Breast epithelium (tissue), 4 donors: Measurements from ENCODE around the gene OR7G2. TPM values are rescaled to one million over a fixed set of nuclear protein-coding genes. Genes with fewer than 3 reads are reported as not detected.

ENCODE experiments used
- DNase-seq, 2 donors: peaks; one replicate each; pipeline ENCODE4 v3.0.0-alpha.2; 2019; ENCODE audit warnings: low spot score in 2 of 2
- H3K27ac ChIP-seq, 2 donors: fragments of 200-600 bp; sonication (generic) in 1 of 2; one replicate each; pipeline ENCODE4 v1.5.1; 2016 to 2019; ENCODE audit warnings: mild to moderate bottlenecking in 1 of 2
- H3K27me3 ChIP-seq, 2 donors: fragments of 200-600 bp; sonication (generic) in 1 of 2; one replicate each; pipeline versions ENCODE4 v1.5.1 to v1.6.0; 2017 to 2019; ENCODE audit warnings: control low read depth in 1 of 2, mild to moderate bottlenecking in 1 of 2
- H3K36me3 ChIP-seq: fragments of 200-600 bp; one replicate; pipeline ENCODE4 v1.5.1; 2019
- H3K4me1 ChIP-seq, 2 donors: fragments of 200-600 bp; sonication (generic); one replicate each; pipeline ENCODE4 v1.5.1; 2016 to 2019; ENCODE audit warnings: control low read depth in 1 of 2
- H3K4me3 ChIP-seq, 3 donors: fragments of 200-600 bp; sonication (generic); 1 replicate in 2 of 3; 2 replicates in 1 of 3; pipeline ENCODE4 v1.5.1; 2016 to 2019; ENCODE audit warnings: mild to moderate bottlenecking in 3 of 3, moderate library complexity in 2 of 3
- H3K9me3 ChIP-seq, 2 donors: fragments of 200-600 bp; sonication (generic) in 1 of 2; one replicate each; pipeline ENCODE4 v1.5.1; 2016 to 2019; ENCODE audit warnings: control low read depth in 1 of 2
- CTCF ChIP-seq, 3 donors: fragments of 450-650 bp; IDR thresholded peaks; one replicate each; pipeline ENCODE4 v1.5.1; 2016 to 2017; ENCODE audit warnings: antibody characterized with exemption in 3 of 3, mild to moderate bottlenecking in 3 of 3, moderate library complexity in 3 of 3
- POLR2A ChIP-seq: fragments of 450-650 bp; IDR thresholded peaks from one replicate; pipeline ENCODE4 v1.6.1; 2016; ENCODE audit warnings: antibody characterized with exemption, mild to moderate bottlenecking, moderate library complexity
- POLR2AphosphoS5 ChIP-seq, 3 donors: sonication (generic); formaldehyde crosslinking; IDR thresholded peaks; one replicate each; pipeline ENCODE4 v1.6.1; 2017; ENCODE audit warnings: antibody characterized with exemption in 3 of 3
- intact Hi-C: fragments of 100-400 bp; cut with DNase I; formaldehyde crosslinking; loops from one replicate; pipeline ENCODE4 v1.15.1; 2023; ENCODE audit warnings: low total_unique reads
- total RNA-seq, 3 donors: library from RNA; depleted of rRNA; stranded (reverse); fragments of >200 nt; gene quantifications; one replicate each; pipeline ENCODE4 v1.1.0, GENCODE V29; 2016

The OR7G2 gene
- total RNA-seq, 3 donors from 2014 or later = not detected

- no peak for DNase-seq
- H3K4me3 ChIP-seq = no peak overlapping the region
- H3K4me1 ChIP-seq = no peaks in the 10 kb centered on the region
- no peaks in the 10 kb centered on the region for H3K36me3 ChIP-seq
- H3K9me3 ChIP-seq = peaks cover 0 to 5% of the 10 kb centered on the region in 2 donors
- H3K27me3 ChIP-seq = peaks cover 0 to 4% of the 10 kb centered on the region in 2 donors
- intact Hi-C loops = no loop called here
- no peak overlapping the region for H3K27ac ChIP-seq
- TF ChIP-seq POLR2A (no peak), POLR2AphosphoS5 (IDR thresholded peaks at IDR 0.05) (no peak), CTCF (IDR thresholded peaks at IDR 0.05) (no peak)
Observed at GRCh38 chr19:9116547-9116946, 9.3 kb upstream of the OR7G2 start.

DNA sequence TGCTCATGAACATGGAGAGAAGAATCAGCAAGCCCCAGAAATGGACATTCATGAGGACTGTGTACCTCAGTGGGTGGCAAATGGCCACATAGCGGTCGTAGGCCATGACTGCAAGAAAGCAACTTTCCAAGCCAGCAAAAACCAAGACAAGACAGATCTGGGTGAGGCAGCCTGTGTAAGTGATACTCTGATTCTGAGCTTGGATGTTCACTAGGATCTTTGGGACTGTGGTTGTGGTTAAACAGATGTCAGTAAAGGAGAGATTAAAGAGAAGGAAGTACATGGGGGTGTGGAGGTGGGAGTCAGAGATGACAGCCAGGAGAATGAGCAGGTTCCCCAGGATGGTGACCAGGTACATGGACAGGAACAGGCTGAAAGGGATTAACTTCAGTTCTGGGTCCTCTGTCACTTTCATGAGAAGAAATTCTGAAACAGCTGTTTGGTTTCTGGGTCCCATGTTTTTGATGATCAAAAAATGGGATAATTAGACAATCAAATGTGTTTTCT is 8.1 kb upstream of the OR7G2 start, which contains the start of gene OR7G1:
Gene OR7G1, minus strand, starts transcription at position 457 of the 507 bp plus-strand sequence. Its CDS starts 0 bp downstream, at position 457.
- intact Hi-C loops = no loop called here

GRCh38 chr19:9109959-9110358 is 2.7 kb upstream of the OR7G2 start:
- no peak for DNase-seq
- Histone ChIP-seq H3K36me3 (no peaks in the 10 kb centered on the region), H3K4me3 (no peak overlapping the region), H3K27ac (no peak overlapping the region), H3K4me1 (no peaks in the 10 kb centered on the region), H3K27me3 (peaks cover 0 to 8% of the 10 kb centered on the region in 2 donors), H3K9me3 (no peaks in the 10 kb centered on the region)
- TF ChIP-seq CTCF (IDR thresholded peaks at IDR 0.05) = no peak
- TF ChIP-seq POLR2AphosphoS5 (IDR thresholded peaks at IDR 0.05) = no peak
- no peak for TF ChIP-seq POLR2A
- intact Hi-C loops = no loop called here

More for the DNA sequence above, 8.1 kb upstream of the OR7G2 start, which contains the start of gene OR7G1:
- H3K4me1 ChIP-seq = no peaks in the 10 kb centered on the region
- H3K4me3 ChIP-seq = no peak within 1 kb of the TSS
- peaks cover 0 to under 1% of the 10 kb centered on the region in 2 donors for H3K9me3 ChIP-seq
- no peak within 1 kb of the TSS for H3K27ac ChIP-seq
- TF ChIP-seq CTCF (IDR thresholded peaks at IDR 0.05) = no peak
- TF ChIP-seq POLR2AphosphoS5 (IDR thresholded peaks at IDR 0.05) = no peak
- TF ChIP-seq POLR2A = no peak
- DNase-seq = no peak
- H3K27me3 ChIP-seq = peaks cover 0 to 4% of the 10 kb centered on the region in 2 donors
- H3K36me3 ChIP-seq = no peaks in the 10 kb centered on the region

- intact Hi-C loops = no loop called here
- Histone ChIP-seq H3K36me3 (no peaks in the 10 kb centered on the region), H3K27ac (no peak within 1 kb of the TSS), H3K4me1 (no peaks in the 10 kb centered on the region), H3K27me3 (peaks cover 0 to 6% of the 10 kb centered on the region in 2 donors), H3K4me3 (no peak within 1 kb of the TSS), H3K9me3 (no peaks in the 10 kb centered on the region)
- no peak for DNase-seq
- TF ChIP-seq CTCF (IDR thresholded peaks at IDR 0.05) = no peak
- TF ChIP-seq POLR2AphosphoS5 (IDR thresholded peaks at IDR 0.05) = no peak
- TF ChIP-seq POLR2A = no peak
Observed at GRCh38 chr19:9086761-9087160, 20.5 kb downstream of the OR7G2 start, which contains the start of gene OR1M1. TSS of gene OR1M1 (plus strand) at chr19:9087061. CDS start at chr19:9093245, 6,184 bp downstream.

DNA sequence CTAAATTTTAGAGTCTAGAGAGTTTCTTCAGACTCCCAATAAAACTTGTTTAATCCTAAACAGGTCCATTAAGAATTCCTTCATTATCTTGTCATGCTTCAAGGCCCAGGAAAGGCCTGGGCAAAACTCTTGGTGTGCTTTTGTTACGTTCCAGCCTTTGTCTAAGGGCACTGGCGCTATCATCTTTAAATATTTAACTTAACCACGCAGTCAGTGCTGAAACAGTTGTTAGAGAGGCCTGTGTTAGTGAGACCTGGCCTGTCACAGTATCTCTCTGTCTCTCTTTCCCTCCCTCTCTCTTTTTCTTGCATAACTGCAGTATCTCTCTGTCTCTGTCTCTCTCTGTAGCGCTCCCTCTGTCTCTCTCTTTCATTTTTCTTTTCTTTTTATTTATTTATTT is 28.6 kb downstream of the OR7G2 start:
- no peak overlapping the region for H3K27ac ChIP-seq
- H3K4me3 ChIP-seq = no peak overlapping the region
- H3K27me3 ChIP-seq = no peaks in the 10 kb centered on the region
- no peaks in the 10 kb centered on the region for H3K4me1 ChIP-seq
- no peaks in the 10 kb centered on the region for H3K36me3 ChIP-seq
- no peak for TF ChIP-seq POLR2A
- TF ChIP-seq POLR2AphosphoS5 (IDR thresholded peaks at IDR 0.05) = no peak
- no peak for TF ChIP-seq CTCF (IDR thresholded peaks at IDR 0.05)
- no peaks in the 10 kb centered on the region for H3K9me3 ChIP-seq
- no peak for DNase-seq
- intact Hi-C loops = no loop called here
